DOHH2 (cell line): ENCODE measurements around the gene LRP4.

Source experiments
- H3F3A ChIP-seq: fragments of 200-600 bp; sonication (generic), shearing (Covaris generic); 2 replicates; pipeline ENCODE4 v1.6.0; 2016; ENCODE audit warnings: antibody characterized with exemption, mild to moderate bottlenecking; ENCODE audit not compliant: control insufficient read depth, insufficient read depth
- H3K27ac ChIP-seq: fragments of 200-600 bp; sonication (generic); 2 replicates; pipeline ENCODE4 v1.5.1; 2014; ENCODE audit warnings: low read depth, mild to moderate bottlenecking, low read length, moderate library complexity
- H3K27me3 ChIP-seq: fragments of 200-600 bp; sonication (generic); 2 replicates; pipeline ENCODE4 v1.6.1; 2014; ENCODE audit warnings: mild to moderate bottlenecking, low read length, mixed read lengths; ENCODE audit not compliant: control insufficient read depth
- H3K36me3 ChIP-seq: fragments of 200-600 bp; sonication (generic); 2 replicates; pipeline ENCODE4 v1.6.1; 2014; ENCODE audit warnings: mild to moderate bottlenecking, low read length, moderate library complexity, mixed read lengths; ENCODE audit not compliant: control insufficient read depth
- H3K4me1 ChIP-seq: fragments of 200-600 bp; sonication (generic); 2 replicates; pipeline ENCODE4 v1.6.1; 2014; ENCODE audit warnings: mild to moderate bottlenecking, low read length, mixed read lengths; ENCODE audit not compliant: control insufficient read depth
- H3K4me2 ChIP-seq: fragments of 200-600 bp; sonication (generic); 2 replicates; pipeline ENCODE4 v1.6.0; 2014; ENCODE audit warnings: mild to moderate bottlenecking, low read length, moderate library complexity
- H3K4me3 ChIP-seq: fragments of 200-600 bp; sonication (generic); 2 replicates; pipeline ENCODE4 v1.5.1; 2014; ENCODE audit warnings: mild to moderate bottlenecking, low read length, mixed read lengths
- H3K79me2 ChIP-seq: fragments of 200-600 bp; sonication (generic); 2 replicates; pipeline ENCODE4 v1.6.1; 2014; ENCODE audit warnings: mild to moderate bottlenecking, low read length, mixed read lengths; ENCODE audit not compliant: control insufficient read depth
- H3K9me2 ChIP-seq: fragments of 200-600 bp; sonication (generic); replicated peaks from 2 replicates; pipeline ENCODE4 v1.6.1; 2014; ENCODE audit warnings: mild to moderate bottlenecking, low read length, mixed read lengths; ENCODE audit not compliant: control insufficient read depth
- H3K9me3 ChIP-seq: fragments of 200-600 bp; sonication (generic); 2 replicates; pipeline ENCODE4 v1.6.1; 2014; ENCODE audit warnings: antibody characterized with exemption, low read length, mixed read lengths; ENCODE audit not compliant: control insufficient read depth, insufficient read depth
- H4K20me1 ChIP-seq: fragments of 200-600 bp; sonication (generic); 2 replicates; pipeline ENCODE4 v1.6.0; 2014; ENCODE audit warnings: low read depth, mild to moderate bottlenecking, antibody characterized with exemption, low read length, moderate library complexity; ENCODE audit not compliant: control insufficient read depth, insufficient read depth
- EZH2phosphoT487 ChIP-seq: fragments of 200-600 bp; sonication (generic); IDR thresholded peaks from 2 replicates; pipeline ENCODE4 v1.6.1; 2017; ENCODE audit warnings: borderline replicate concordance, mild to moderate bottlenecking, antibody characterized with exemption, low read length, moderate library complexity, mixed read lengths
- TF ChIP-seq, protein P1 (sequence below): fragments of 200-600 bp; sonication (generic); IDR thresholded peaks from one replicate; pipeline ENCODE4 v1.5.1; 2014; ENCODE audit warnings: antibody characterized with exemption, mild to moderate bottlenecking, low read depth, low read length; ENCODE audit not compliant: poor library complexity, severe bottlenecking

The LRP4 gene

DNA sequence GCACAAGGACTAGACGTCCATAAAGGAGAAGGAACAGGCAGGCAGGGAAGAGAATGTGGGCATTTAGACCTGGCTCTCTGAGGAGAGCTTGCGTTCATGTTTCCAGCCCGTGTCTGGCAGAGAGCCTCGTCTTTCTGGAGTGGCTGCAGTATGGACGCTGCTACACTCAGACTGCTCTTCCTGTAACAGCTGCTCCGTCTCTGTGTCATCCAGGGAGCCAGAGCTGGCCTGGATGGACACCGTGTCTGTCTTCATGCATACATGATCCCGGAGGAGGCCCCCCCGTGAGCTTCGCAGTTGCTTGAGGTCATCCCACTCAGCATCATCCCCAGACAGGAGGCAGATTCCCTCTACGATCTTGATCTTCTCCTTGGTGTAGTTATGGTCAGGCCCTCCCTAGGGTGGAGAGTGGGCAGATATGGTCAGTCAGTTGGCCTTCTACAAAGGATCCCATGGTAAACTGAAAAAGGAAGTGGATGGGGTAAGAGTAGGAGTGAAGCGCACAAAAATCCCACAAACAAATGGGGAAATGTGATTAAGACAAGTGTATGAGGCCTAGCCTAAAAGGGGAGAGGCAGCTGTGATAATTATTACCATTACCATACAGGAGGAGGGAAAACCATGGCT, 59.3 kb downstream of the LRP4 start:
- H3K36me3 ChIP-seq, result peaks cover 16% of the 10 kb centered on the region
- H3K4me1 ChIP-seq, result peaks cover 7% of the 10 kb centered on the region
- no peaks in the 10 kb centered on the region for H3K79me2 ChIP-seq
- H3F3A ChIP-seq, result no peaks in the 10 kb centered on the region
- no peak overlapping the region for H3K27ac ChIP-seq
- no peaks in the 10 kb centered on the region for H3K9me2 ChIP-seq
- no peaks in the 10 kb centered on the region for H4K20me1 ChIP-seq
- H3K27me3 ChIP-seq, result no peaks in the 10 kb centered on the region
- H3K4me2 ChIP-seq, result no peak overlapping the region
- TF ChIP-seq, protein P1, sequence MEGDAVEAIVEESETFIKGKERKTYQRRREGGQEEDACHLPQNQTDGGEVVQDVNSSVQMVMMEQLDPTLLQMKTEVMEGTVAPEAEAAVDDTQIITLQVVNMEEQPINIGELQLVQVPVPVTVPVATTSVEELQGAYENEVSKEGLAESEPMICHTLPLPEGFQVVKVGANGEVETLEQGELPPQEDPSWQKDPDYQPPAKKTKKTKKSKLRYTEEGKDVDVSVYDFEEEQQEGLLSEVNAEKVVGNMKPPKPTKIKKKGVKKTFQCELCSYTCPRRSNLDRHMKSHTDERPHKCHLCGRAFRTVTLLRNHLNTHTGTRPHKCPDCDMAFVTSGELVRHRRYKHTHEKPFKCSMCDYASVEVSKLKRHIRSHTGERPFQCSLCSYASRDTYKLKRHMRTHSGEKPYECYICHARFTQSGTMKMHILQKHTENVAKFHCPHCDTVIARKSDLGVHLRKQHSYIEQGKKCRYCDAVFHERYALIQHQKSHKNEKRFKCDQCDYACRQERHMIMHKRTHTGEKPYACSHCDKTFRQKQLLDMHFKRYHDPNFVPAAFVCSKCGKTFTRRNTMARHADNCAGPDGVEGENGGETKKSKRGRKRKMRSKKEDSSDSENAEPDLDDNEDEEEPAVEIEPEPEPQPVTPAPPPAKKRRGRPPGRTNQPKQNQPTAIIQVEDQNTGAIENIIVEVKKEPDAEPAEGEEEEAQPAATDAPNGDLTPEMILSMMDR, result no peak
- no peak for TF ChIP-seq EZH2phosphoT487
- H3K9me3 ChIP-seq, result no peaks in the 10 kb centered on the region
- H3K4me3 ChIP-seq, result no peak overlapping the region

DNA sequence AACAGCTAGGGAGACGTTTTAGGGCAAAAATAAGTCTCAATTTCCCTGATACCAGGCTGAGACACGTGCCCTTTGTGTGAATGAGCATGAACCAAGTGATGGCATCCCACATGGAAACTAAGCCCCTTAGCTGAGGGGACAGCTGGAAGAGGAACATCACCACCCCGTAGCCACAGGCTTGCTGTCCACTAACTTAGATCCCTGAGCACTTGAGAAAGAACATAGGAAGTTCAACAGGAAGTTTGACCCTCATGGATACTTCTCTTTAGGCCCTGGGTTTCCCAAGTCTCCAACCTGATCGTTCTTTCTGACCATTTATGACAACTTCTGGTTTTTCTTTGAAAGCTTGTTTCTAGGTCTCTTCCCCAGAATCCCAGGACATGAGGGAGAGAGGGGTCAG, 60.7 kb downstream of the LRP4 start:
- no peaks in the 10 kb centered on the region for H3K9me2 ChIP-seq
- TF ChIP-seq, protein P1, result no peak
- TF ChIP-seq EZH2phosphoT487, result no peak
- no peaks in the 10 kb centered on the region for H3K79me2 ChIP-seq
- no peaks in the 10 kb centered on the region for H3K9me3 ChIP-seq
- H3F3A ChIP-seq, result no peaks in the 10 kb centered on the region
- H3K27me3 ChIP-seq, result no peaks in the 10 kb centered on the region
- H3K4me3 ChIP-seq, result no peak overlapping the region
- peaks cover 8% of the 10 kb centered on the region for H3K36me3 ChIP-seq
- H4K20me1 ChIP-seq, result no peaks in the 10 kb centered on the region
- H3K4me2 ChIP-seq, result no peak overlapping the region
- H3K4me1 ChIP-seq, result peaks cover 7% of the 10 kb centered on the region
- H3K27ac ChIP-seq, result no peak overlapping the region

DNA sequence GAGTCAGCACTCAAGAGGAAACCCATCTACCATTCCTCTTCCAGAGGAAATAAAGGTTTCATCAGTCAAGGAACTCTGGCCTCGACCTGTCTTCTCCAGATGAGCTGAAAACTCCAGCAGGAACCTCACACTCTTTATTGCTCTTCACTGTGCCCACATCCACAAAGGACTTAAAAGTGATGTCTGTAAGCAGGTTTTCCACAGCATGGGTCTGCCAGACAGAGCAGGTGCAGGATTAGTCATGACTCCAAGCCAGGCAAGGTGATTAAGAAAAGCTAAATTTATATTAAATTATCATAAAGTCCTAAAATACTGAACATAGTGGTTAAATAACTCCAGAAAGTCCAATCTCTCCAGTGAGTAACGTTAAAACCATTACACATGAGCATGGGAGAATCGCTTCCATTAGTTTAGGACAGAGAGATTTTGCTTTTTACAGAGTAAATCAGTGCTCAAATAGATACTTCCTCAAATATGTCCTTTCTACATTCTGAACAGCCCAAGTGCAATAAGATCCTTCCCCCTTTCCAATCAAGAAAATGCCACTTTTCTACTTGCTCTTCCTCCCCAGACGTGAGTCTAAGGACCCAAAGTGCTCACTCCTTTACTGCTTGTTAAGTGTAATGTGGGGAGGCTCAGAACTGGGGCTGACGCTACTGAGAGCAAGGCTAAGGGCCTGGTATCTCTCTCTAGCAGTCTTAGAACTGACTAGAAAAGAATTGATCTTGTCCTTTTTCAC, 61.6 kb downstream of the LRP4 start:
- Histone ChIP-seq H3K4me1 (peaks cover 3% of the 10 kb centered on the region; the same call in 1 of the 2 replicates), H3K27me3 (no peaks in the 10 kb centered on the region), H3K9me2 (no peaks in the 10 kb centered on the region)

More for the DNA sequence above, 61.6 kb downstream of the LRP4 start:
- no peak for TF ChIP-seq EZH2phosphoT487
- TF ChIP-seq, protein P1, result no peak
- Histone ChIP-seq H3K4me3 (no peak overlapping the region), H3K9me3 (no peaks in the 10 kb centered on the region), H3K4me2 (no peak overlapping the region), H3F3A (no peaks in the 10 kb centered on the region), H4K20me1 (no peaks in the 10 kb centered on the region), H3K27ac (no peak overlapping the region), H3K36me3 (peaks cover 5% of the 10 kb centered on the region; the same call in 1 of the 2 replicates), H3K79me2 (no peaks in the 10 kb centered on the region)
